ENCODE data around the gene TSC22D2. TPM values are rescaled to one million over a fixed set of nuclear protein-coding genes. Genes with fewer than 3 reads are reported as not detected.

The TSC22D2 gene
- total and polyA plus RNA-seq, 2 donors from 2014 or later: 13.4 to 25.3 TPM

DNA sequence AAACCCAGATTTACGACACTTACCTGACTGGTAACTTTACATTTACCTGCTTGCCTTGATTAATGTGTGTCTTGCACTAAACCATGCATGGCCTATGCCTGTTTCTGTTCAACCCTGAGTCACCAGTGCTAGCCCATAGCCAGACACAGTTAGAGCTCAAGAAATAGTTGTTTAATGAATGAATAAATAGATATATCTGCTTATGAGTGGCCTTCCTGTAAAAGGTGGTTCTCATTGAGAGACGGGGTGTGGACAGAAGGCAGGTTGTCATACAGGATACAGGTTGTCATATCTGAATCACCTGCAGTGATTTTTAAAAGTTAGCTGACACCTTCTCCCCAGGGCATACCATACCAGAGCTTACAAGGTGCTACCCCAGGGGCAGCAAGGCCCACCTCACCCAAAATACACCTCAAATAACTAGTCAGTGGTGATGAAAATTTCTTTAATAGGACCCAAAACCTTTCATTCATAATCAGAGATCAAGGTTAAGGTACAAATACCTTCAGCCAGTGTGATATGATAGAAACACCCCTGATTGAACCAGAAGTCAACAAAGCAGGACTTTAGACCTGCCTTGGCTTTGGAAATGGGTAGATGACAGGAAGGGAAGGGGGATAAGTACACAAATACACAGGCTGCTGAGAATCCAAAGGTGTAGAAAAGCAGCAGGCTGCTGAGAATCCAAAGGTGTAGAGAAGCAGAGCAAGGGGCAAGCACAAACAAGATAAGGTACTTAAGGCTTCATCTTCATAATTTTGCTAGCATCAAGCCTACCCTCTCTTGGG is 45.4 kb upstream of the TSC22D2 start:
- H3K4me1 ChIP-seq (ENCODE audit: control insufficient read depth in 2 of 3, insufficient read depth in 2 of 3, low read depth in 1 of 3, low read length in 3 of 3): no peaks in the 10 kb centered on the region
- intact Hi-C loops (cut with DNase I): no loop called here
- H3K9me3 ChIP-seq (ENCODE audit: control insufficient read depth in 2 of 3, insufficient read depth in 1 of 3, low read length in 3 of 3): no peaks in the 10 kb centered on the region
- no peak overlapping the region for H3K4me3 ChIP-seq (ENCODE audit: low read length in 3 of 3)
- DNase-seq: no peak
- H3K27me3 ChIP-seq (ENCODE audit: control insufficient read depth, insufficient read depth, low read length): no peaks in the 10 kb centered on the region
- H3K36me3 ChIP-seq (ENCODE audit: control insufficient read depth in 2 of 3, insufficient read depth in 3 of 3, low read length in 3 of 3): no peaks in the 10 kb centered on the region
- no peak overlapping the region for H3K9ac ChIP-seq (ENCODE audit: low read length in 3 of 3)
- FAIRE-seq: no peak
- no peak overlapping the region for H3K27ac ChIP-seq (ENCODE audit: low read depth in 2 of 2, low read length in 2 of 2)
- TF ChIP-seq, protein P1, sequence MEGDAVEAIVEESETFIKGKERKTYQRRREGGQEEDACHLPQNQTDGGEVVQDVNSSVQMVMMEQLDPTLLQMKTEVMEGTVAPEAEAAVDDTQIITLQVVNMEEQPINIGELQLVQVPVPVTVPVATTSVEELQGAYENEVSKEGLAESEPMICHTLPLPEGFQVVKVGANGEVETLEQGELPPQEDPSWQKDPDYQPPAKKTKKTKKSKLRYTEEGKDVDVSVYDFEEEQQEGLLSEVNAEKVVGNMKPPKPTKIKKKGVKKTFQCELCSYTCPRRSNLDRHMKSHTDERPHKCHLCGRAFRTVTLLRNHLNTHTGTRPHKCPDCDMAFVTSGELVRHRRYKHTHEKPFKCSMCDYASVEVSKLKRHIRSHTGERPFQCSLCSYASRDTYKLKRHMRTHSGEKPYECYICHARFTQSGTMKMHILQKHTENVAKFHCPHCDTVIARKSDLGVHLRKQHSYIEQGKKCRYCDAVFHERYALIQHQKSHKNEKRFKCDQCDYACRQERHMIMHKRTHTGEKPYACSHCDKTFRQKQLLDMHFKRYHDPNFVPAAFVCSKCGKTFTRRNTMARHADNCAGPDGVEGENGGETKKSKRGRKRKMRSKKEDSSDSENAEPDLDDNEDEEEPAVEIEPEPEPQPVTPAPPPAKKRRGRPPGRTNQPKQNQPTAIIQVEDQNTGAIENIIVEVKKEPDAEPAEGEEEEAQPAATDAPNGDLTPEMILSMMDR (IDR thresholded peaks at IDR 0.05; ENCODE audit: borderline replicate concordance, extremely low read depth, insufficient read depth): no peak

DNA sequence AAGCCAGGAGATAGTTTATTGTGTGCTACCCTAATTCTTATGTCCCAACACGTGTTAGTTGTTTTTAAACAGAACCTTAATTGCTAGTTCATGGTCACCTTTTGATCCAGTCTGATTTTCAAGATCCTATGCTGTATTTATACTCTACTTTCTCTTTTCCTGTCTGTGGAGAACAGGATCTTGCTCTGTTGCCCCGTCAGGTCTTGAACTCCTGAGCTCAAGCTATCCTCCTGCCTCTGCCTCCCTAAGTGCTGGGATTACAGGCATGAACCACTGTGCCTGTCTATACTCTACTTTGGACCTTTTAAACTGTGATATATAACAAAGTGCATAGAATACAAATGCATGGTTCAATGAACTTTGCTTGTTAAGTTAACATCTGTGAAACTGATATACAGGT is 44.7 kb upstream of the TSC22D2 start:
- no peaks in the 10 kb centered on the region for H3K27me3 ChIP-seq (ENCODE audit: control insufficient read depth, insufficient read depth, low read length)
- H3K9ac ChIP-seq (ENCODE audit: low read length in 3 of 3): no peak overlapping the region
- no peak for DNase-seq
- no peak for FAIRE-seq
- H3K36me3 ChIP-seq (ENCODE audit: control insufficient read depth in 2 of 3, insufficient read depth in 3 of 3, low read length in 3 of 3): no peaks in the 10 kb centered on the region
- intact Hi-C loops (cut with DNase I): no loop called here
- H3K9me3 ChIP-seq (ENCODE audit: control insufficient read depth in 2 of 3, insufficient read depth in 1 of 3, low read length in 3 of 3): no peaks in the 10 kb centered on the region
- no peaks in the 10 kb centered on the region for H3K4me1 ChIP-seq (ENCODE audit: control insufficient read depth in 2 of 3, insufficient read depth in 2 of 3, low read depth in 1 of 3, low read length in 3 of 3)
- no peak overlapping the region for H3K4me3 ChIP-seq (ENCODE audit: low read length in 3 of 3)
- TF ChIP-seq, protein P1 (IDR thresholded peaks at IDR 0.05; ENCODE audit: borderline replicate concordance, extremely low read depth, insufficient read depth): no peak
- no peak overlapping the region for H3K27ac ChIP-seq (ENCODE audit: low read depth in 2 of 2, low read length in 2 of 2)

DNA sequence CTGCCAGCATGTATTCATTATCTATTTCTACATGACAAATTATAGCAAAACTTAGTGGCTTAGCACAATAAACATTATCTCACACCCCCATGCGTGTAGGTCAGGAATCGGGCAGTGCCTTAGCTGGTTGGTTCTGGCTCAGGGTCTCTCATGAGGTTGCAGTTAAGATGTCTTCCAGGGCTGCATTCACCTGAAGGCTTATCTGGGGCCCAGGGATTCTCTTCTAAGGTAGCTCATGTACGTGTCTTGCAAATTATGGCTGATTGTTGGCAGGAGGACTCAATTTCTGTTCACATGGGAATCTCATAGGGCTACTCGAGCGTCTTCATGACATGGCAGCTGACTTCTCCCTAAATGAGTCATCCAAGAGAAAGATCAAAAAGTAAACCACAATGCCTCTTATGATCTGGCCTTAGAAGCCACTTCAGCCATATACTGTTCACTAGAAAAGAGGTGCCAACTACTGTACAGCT is 42.9 kb upstream of the TSC22D2 start:
- intact Hi-C loops (cut with DNase I): no loop called here
- TF ChIP-seq, protein P1 (IDR thresholded peaks at IDR 0.05; ENCODE audit: borderline replicate concordance, extremely low read depth, insufficient read depth): no peak
- no peak overlapping the region for H3K4me3 ChIP-seq (ENCODE audit: low read length in 3 of 3)
- no peaks in the 10 kb centered on the region for H3K9me3 ChIP-seq (ENCODE audit: control insufficient read depth in 2 of 3, insufficient read depth in 1 of 3, low read length in 3 of 3)
- FAIRE-seq (no peak), DNase-seq (no peak)
- H3K36me3 ChIP-seq (ENCODE audit: control insufficient read depth in 2 of 3, insufficient read depth in 3 of 3, low read length in 3 of 3): no peaks in the 10 kb centered on the region
- no peaks in the 10 kb centered on the region for H3K27me3 ChIP-seq (ENCODE audit: control insufficient read depth, insufficient read depth, low read length)
- H3K4me1 ChIP-seq (ENCODE audit: control insufficient read depth in 2 of 3, insufficient read depth in 2 of 3, low read depth in 1 of 3, low read length in 3 of 3): no peaks in the 10 kb centered on the region
- H3K9ac ChIP-seq (ENCODE audit: low read length in 3 of 3): no peak overlapping the region
- H3K27ac ChIP-seq (ENCODE audit: low read depth in 2 of 2, low read length in 2 of 2): no peak overlapping the region
